ENCODE results near the gene SLAMF6.

Gene SLAMF6

DNA sequence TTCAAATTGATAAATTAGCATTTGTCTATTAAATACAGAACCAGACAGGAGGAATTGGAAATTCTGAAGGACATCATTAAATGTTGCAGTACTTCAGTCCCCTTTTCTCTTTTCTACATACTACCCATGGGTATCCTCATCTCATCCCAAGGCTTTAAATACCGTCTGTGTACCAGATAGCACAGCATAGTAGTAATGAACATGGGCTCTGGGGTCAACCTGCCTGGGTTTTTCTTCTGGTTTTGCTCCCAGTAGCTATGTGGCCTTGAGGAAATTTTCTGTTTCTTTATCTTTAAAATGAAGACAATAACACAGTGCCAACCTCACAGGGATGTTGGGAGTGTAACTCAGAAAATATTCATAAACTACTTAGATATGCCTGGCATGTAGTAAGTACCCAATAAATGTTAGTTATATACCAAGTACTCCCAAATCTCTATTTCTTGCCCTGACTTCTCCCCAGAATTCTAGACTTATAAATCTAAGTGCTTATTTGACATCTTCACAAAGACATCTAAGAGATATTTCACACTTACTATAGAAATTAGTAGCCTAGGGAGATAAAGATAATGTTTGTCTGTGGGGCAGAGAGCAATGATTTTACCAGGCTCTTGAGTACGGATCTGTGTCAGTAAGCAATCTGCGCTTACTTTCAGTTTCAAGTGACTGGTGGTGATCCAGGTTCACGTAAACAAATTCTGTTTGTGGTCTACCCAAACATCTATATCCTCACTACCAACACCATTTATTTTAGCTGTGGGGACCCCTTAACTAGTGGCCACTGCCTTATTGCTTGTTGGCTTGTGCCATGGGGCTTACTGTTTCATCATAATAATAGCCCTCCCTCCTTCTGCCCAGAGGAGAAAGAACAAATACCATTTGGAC lies 85.4 kb downstream of the SLAMF6 start:
- no peak for DNase-seq (ENCODE audit: extremely low read depth in 1 of 2, low read depth in 1 of 2)

DNA sequence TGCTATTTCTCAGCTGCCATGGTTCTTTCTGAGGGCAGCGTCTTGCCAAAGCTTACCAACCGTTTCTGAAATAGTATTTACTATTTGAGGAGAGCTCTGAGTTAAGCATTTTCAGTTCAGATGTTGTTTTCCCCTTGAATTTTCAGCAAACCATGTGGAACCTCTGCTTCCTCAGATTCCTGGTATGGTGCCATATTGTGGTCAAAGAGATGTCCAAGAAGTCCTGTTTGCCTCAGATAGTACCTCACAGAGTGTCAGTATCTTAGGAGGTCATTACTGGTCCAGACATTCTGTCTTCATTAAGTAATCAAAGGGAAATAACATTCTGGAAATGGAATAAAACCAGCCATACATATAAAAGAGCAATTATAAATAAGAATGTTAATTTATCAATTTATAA lies 86.1 kb downstream of the SLAMF6 start:
- no peak for DNase-seq (ENCODE audit: extremely low read depth in 1 of 2, low read depth in 1 of 2)

All from stimulated activated CD8-positive, alpha-beta memory T cell treated with anti-CD3 and anti-CD28 coated beads, Interleukin-7, amount 100 ng/mL, for 48 hours (primary cell).